ENCODE measurements around the gene RIMS4. TPM values are rescaled to one million over a fixed set of nuclear protein-coding genes. Genes with fewer than 3 reads are reported as not detected.

Gene RIMS4
- total and polyA plus RNA-seq, 9 donors = 0.95 to 17.2 (median 3.4) TPM

DNA sequence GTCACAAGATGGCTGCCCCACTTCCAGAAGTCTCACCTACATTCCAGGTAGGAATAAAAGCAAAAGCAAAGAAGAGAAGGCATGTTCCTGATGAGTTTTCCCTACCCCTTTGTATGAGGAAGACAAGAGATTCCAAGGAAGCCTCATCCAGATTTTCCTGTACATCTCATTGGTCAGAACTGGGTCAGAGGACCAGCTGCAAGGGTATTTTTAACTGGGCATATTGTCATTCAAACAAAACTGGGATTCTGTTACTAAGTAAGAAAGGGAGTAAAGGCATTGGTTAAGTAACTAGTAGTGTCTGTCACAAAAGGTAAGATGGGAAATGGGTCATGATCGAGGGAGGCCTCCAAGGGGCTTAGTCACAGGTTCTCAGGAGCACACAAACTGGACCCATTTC is 28.2 kb upstream of the RIMS4 start:
- no peaks in the 10 kb centered on the region for H3K36me3 ChIP-seq
- no peak overlapping the region for H3K27ac ChIP-seq
- H3K4me1 ChIP-seq (ENCODE audit: insufficient read depth) = no peaks in the 10 kb centered on the region
- DNase-seq = no peak
- no peak overlapping the region for H3K4me3 ChIP-seq
- no peaks in the 10 kb centered on the region for H3K27me3 ChIP-seq
- intact Hi-C loops (cut with DNase I) = no loop called here
- no peak for TF ChIP-seq POLR2A (IDR thresholded peaks at IDR 0.05)
- no peak for TF ChIP-seq EP300 (IDR thresholded peaks at IDR 0.05)
- TF ChIP-seq, protein P1, sequence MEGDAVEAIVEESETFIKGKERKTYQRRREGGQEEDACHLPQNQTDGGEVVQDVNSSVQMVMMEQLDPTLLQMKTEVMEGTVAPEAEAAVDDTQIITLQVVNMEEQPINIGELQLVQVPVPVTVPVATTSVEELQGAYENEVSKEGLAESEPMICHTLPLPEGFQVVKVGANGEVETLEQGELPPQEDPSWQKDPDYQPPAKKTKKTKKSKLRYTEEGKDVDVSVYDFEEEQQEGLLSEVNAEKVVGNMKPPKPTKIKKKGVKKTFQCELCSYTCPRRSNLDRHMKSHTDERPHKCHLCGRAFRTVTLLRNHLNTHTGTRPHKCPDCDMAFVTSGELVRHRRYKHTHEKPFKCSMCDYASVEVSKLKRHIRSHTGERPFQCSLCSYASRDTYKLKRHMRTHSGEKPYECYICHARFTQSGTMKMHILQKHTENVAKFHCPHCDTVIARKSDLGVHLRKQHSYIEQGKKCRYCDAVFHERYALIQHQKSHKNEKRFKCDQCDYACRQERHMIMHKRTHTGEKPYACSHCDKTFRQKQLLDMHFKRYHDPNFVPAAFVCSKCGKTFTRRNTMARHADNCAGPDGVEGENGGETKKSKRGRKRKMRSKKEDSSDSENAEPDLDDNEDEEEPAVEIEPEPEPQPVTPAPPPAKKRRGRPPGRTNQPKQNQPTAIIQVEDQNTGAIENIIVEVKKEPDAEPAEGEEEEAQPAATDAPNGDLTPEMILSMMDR (IDR thresholded peaks at IDR 0.05) = no peak
- 90 to 100% (median 92%) methylated on average over 1 of the region's 1 CpG for WGBS, 3 donors
- H3K9me3 ChIP-seq = no peaks in the 10 kb centered on the region

DNA sequence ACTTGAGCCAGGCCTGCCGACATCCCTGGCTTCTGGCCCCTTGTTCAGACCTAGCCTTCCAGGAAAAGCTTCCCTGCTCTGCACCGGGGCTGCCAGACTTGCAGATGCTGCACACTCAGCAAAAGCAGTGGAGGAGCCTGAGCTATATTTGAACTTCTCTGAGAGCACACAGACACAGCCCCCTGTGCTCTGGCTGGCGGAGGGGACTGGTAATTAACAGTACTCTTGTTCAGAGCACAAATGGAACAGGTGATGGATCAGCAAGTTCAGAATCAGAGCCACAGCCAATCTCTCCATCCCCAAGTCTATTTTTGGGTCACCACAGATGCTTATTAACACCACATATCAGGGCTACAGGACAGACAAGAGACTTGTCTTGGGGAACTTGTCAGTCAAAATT is 27.6 kb upstream of the RIMS4 start:
- H3K9me3 ChIP-seq = no peaks in the 10 kb centered on the region
- H3K27ac ChIP-seq = no peak overlapping the region
- no peaks in the 10 kb centered on the region for H3K27me3 ChIP-seq
- 21 to 26% (median 23%) methylated on average over 3 of the region's 3 CpGs for WGBS, 3 donors
- peak in 1 of 5 donors; percentile 39 for DNase-seq
- intact Hi-C loops (cut with DNase I) = no loop called here
- no peaks in the 10 kb centered on the region for H3K36me3 ChIP-seq
- H3K4me1 ChIP-seq (ENCODE audit: insufficient read depth) = no peaks in the 10 kb centered on the region
- no peak for TF ChIP-seq EP300 (IDR thresholded peaks at IDR 0.05)
- TF ChIP-seq, protein P1 (IDR thresholded peaks at IDR 0.05) = no peak
- no peak for TF ChIP-seq POLR2A (IDR thresholded peaks at IDR 0.05)
- no peak overlapping the region for H3K4me3 ChIP-seq

- Histone ChIP-seq H3K36me3 (no peaks in the 10 kb centered on the region), H3K9me3 (no peaks in the 10 kb centered on the region), H3K27me3 (no peaks in the 10 kb centered on the region), H3K27ac (no peak overlapping the region), H3K4me3 (no peak overlapping the region), H3K4me1 (ENCODE audit: insufficient read depth) (no peaks in the 10 kb centered on the region)
- whole genome bisulfite sequencing, 3 donors = 86 to 91% (median 86%) methylated on average over 12 of the region's 12 CpGs
- no peak for DNase-seq
- TF ChIP-seq EP300 (IDR thresholded peaks at IDR 0.05) (no peak), POLR2A (IDR thresholded peaks at IDR 0.05) (no peak)
- TF ChIP-seq, protein P1 (IDR thresholded peaks at IDR 0.05) = no peak
- intact Hi-C loops (cut with DNase I) = no loop called here
These were observed 26.3 kb upstream of the RIMS4 start for GRCh38 chr20:44836601-44837120.

- H3K9me3 ChIP-seq = no peaks in the 10 kb centered on the region
- 50 to 67% (median 57%) methylated on average over 7 of the region's 7 CpGs for WGBS, 3 donors
- H3K27me3 ChIP-seq = no peaks in the 10 kb centered on the region
- no peak overlapping the region for H3K4me3 ChIP-seq
- H3K36me3 ChIP-seq = no peaks in the 10 kb centered on the region
- intact Hi-C loops (cut with DNase I) = no loop called here
- TF ChIP-seq EP300 (IDR thresholded peaks at IDR 0.05) (no peak), POLR2A (IDR thresholded peaks at IDR 0.05) (no peak)
- TF ChIP-seq, protein P1 (IDR thresholded peaks at IDR 0.05) = no peak
- H3K27ac ChIP-seq = no peak overlapping the region
- no peaks in the 10 kb centered on the region for H3K4me1 ChIP-seq (ENCODE audit: insufficient read depth)
- no peak for DNase-seq
These were observed 25.4 kb upstream of the RIMS4 start for GRCh38 chr20:44835661-44836221.

Data from ovary (tissue), 9 donors.